Measurements from ENCODE around the gene PPP1R2C.

DNA sequence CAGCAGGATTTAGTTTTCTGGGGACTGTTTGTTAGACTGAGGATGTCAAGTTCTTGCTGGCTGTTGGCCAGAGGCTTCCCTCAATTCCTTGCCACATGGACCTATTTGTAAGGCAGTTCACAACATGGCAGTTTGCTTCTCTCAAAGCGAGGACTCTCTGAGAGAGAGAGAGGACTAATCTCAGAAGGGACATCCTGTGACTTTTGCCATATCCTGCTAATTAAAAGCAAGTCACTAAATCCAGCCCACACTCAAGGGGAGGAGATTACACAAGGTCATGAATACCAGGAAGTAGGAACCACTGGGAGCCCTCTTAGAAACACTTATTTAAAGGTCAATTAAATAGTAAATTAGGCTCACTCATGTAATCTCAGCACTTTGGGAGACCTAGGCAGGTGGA, 38.2 kb downstream of the PPP1R2C start:
- no peak for TF ChIP-seq POLR2A (IDR thresholded peaks at IDR 0.05)
- TF ChIP-seq, protein P1, sequence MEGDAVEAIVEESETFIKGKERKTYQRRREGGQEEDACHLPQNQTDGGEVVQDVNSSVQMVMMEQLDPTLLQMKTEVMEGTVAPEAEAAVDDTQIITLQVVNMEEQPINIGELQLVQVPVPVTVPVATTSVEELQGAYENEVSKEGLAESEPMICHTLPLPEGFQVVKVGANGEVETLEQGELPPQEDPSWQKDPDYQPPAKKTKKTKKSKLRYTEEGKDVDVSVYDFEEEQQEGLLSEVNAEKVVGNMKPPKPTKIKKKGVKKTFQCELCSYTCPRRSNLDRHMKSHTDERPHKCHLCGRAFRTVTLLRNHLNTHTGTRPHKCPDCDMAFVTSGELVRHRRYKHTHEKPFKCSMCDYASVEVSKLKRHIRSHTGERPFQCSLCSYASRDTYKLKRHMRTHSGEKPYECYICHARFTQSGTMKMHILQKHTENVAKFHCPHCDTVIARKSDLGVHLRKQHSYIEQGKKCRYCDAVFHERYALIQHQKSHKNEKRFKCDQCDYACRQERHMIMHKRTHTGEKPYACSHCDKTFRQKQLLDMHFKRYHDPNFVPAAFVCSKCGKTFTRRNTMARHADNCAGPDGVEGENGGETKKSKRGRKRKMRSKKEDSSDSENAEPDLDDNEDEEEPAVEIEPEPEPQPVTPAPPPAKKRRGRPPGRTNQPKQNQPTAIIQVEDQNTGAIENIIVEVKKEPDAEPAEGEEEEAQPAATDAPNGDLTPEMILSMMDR (IDR thresholded peaks at IDR 0.05), result no peak
- no peak for TF ChIP-seq POLR2AphosphoS5 (IDR thresholded peaks at IDR 0.05)

All from stomach (tissue), 4 donors.